Activated CD4-positive, CD25-positive, alpha-beta regulatory T cell treated with anti-CD3 and anti-CD28 coated beads, Interleukin-2, amount 50 U/mL, for 24 hours (primary cell): ENCODE results near the gene MTMR12.
"Not testable (repeated sequence)": the region's sequence is repeated elsewhere in the genome, so short reads cannot be mapped to it uniquely, and the experiment has no call there.

Experiments used
- ATAC-seq, 2 donors: fragments of 150-1000 bp; cut with Tn5 transposase; one replicate each; pipeline ENCODE4 v1.10.0; 2021; ENCODE audit warnings: mild to moderate bottlenecking in 1 of 2, moderate library complexity in 1 of 2

The MTMR12 gene

GRCh38 chr5:32295966-32296772 is 16.6 kb downstream of the MTMR12 start:
- not testable (repeated sequence) for ATAC-seq

DNA sequence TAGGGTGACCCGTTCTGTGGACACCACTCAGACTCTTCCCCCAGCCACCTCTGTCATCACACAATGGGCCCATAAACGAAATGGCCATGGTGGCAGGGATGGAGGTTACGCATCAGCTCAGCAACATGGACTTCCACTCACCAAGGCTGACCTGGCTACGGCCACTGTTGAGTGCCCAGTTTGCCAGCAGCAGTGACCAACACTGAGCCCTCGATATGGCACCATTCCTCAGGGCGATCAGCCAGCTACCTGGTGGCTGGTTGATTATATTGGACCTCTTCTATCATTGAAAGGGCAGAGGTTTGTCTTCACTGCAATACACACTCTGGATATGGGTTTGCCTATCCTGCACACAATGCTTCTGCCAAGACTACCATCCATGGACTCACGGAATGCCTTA is 21.1 kb downstream of the MTMR12 start:
- ATAC-seq = no peak

DNA sequence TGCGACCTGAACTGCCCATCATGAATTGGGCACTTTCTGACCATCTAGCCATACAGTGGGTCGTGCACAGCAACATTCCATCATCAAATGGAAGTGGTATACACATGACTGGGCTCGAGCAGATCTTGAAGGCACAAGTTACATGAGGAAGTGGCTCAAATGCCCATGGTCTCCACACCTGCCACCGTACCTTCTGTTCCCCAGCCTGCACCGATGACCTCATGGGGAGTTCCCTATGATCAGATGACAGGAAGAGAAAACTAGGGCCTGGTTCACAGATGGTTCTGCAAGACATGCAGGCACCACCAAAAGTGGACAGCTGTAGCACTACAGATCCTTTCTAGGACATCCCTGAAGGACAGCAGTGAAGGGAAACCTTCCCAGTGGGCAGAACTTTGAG is 21.8 kb downstream of the MTMR12 start:
- ATAC-seq = no peak

- ATAC-seq = not testable (repeated sequence)
These were observed 22.2 kb downstream of the MTMR12 start for GRCh38 chr5:32290501-32290900.

DNA sequence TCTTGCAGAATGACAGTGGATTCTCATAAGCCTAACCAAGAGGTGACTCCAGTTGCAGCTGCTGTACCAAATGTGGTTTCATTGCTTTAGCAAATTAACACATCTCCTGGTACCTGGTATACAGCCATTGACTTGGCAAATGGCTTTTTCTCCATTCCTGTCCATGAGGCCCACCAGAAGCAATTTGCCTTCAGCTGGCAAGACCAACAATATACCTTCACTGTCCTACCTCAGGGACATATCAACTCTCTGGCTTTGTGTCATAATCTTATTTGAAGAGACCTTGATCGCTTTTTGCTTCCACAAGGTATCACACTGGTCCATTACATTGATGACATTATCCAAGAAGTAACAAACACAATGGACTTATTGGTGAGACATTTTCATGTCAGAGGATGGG is 22.8 kb downstream of the MTMR12 start:
- ATAC-seq = not testable (repeated sequence)

DNA sequence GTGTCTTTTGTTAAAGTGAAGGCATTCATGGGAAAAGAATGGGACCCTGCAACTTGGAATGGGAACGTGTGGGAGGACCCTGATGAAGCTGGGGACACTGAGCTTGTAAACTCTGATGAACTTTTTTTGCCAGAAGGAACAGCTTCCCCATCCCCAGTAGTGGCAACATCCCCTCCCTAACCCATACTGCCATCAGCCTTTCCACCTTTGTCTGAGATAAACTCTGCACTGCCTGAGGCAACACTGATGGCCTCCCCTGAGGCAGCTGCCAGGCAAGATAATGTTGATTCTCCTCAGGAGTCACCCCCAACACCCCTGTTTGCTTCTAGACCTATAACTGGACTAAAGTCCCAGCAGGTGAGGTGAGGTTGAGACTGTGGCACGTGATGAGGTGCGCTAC is 24.6 kb downstream of the MTMR12 start:
- not testable (repeated sequence) for ATAC-seq

DNA sequence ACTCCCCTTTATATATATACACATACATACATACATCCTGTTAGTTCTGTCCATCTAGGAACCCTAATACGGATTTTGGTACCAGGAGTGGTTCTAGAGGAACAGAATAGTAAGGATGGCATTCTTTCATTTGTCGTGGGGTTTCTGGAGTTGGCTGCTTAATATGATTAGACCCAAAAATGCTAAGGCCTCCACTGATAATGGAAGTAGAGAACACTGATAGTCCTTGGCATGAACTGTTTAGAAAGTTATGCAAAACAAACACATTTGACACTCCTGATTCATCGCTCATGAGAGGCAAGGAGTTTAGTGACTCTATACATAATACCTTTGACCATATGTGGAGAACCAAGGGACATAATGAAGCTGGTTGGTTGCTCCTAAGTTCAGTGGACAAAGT is 25.2 kb downstream of the MTMR12 start:
- ATAC-seq = not testable (repeated sequence)

DNA sequence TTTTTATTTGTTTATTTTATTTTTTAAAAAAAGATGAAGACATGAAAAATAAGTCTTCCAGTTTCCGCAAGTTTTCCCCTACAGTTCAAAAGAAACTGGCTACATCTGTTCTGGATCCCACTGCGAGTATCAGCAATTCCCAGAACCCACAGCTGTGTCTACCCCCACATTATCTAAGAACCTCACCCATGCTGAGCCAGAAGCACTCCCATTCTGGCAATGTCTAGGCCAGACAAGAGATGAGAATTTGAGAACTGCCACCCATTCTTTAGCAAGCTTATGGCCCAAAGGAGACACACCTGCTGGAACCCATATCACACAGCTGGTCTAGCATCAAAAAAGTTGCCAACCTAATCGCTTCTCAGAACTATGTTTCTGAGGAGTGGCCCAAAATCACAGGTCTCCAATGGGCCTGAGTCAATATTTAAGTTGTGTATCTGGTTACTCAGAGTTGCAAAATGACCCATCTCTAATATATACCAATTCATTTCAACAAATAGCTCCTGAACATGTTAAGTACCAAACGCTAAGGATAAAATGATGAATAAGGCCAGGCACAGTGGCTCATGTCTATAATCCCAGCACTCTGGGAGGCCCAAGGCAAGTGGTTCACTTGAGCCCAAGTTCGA is 27.1 kb downstream of the MTMR12 start:
- no peak for ATAC-seq

DNA sequence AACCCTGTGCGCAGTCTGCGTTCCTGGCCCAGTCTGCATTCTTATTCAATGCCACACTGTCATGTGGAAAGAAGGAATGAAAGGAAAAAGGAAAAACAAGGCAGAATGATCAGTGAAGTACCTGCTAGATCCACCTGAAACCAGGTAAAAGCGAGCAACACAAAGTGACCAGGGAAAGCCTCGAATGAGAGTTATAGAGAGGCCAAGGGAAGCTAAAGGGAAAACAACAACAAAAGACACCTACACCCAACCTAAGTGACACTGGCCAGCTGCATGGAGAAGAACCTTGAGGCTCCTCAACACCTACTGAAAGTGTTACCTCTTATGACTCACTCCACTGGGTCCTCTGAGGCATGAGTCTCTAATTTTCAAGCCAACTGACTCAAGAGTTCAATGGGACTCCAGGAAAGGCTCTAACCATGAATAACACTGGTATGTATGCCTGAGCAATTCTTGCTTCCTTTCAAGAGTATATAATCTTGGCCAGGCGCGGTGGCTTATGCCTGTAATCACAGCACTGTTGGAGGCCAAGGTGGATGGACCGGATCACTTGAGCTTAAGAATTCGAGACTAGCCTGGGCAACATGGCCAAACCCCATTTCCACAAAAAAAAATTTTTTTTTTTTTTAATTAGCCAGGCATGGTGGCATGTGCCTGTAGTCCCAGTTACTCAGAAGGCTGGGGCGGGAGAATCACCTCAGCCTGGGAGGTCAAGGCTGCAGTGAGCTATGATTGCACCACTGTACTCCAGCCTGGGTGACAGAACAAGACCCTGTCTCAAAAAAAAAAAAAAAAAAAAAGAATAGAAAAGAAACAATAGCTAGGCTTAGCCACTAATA is 29.0 kb downstream of the MTMR12 start:
- ATAC-seq = peak; percentile 71 to 78

- no peak for ATAC-seq
These were observed 29.7 kb downstream of the MTMR12 start for GRCh38 chr5:32283061-32283460.

GRCh38 chr5:32282633-32283032 is 30.1 kb downstream of the MTMR12 start:
- no peak for ATAC-seq

DNA sequence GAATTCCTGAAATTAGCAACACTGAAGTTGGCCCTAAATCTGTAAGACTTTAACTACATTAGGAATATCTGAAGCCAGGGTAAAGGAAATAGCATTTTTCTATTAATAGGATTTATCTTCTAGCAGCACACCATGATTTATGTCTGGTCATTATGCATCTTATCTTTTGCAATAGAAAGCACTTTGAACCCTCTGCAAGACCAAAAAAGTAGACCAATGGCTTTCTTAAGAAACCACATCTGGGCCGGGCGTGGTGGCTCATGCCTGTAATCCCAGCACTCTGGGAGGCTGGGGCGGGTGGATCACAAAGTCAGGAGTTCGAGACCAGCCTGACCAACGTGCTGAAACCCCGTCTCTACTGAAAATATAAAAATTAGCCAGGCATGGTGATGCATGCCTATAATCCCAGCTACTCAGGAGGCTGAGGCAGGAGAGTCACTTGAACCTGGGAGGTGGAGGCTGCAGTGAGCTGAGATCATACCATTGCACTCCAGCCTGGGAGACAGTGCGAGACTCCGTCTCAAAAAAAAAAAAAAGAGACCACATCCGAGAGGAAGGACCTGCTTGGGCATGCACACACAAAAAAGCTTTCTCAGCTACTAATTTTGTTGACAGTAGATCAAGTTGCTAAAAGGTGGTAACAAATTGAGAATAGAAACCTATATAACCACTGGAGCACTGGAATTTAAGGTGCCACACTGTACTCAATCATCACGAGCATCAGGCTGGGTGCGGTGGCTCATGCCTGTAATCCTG is 31.2 kb downstream of the MTMR12 start:
- not testable (repeated sequence) for ATAC-seq

GRCh38 chr5:32280656-32281081 is 32.1 kb downstream of the MTMR12 start:
- peak; percentile 83 to 90 for ATAC-seq

GRCh38 chr5:32279786-32280185 is 33.0 kb downstream of the MTMR12 start:
- ATAC-seq = no peak

- no peak for ATAC-seq
These were observed 33.5 kb downstream of the MTMR12 start for GRCh38 chr5:32279223-32279622.

- ATAC-seq = no peak
These were observed 34.3 kb downstream of the MTMR12 start for GRCh38 chr5:32278406-32278805.

DNA sequence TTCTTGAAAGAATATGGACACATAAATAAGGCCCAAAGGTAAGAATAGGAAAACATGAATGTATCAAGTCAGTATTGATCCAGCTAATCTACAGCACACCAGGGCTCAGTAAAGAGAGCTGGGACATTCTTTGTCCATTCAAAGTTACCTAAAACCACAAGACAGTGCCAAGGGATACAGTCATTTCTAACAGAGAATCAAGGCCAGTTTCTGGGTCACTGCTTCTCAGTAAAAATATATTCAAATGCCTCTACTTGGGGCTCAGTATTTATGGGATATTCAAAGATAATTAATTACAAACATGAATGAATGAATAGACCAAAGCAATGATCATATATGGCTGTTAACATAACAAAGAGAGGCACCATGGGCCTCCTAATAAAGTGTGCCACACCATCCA is 34.9 kb downstream of the MTMR12 start:
- ATAC-seq = no peak

DNA sequence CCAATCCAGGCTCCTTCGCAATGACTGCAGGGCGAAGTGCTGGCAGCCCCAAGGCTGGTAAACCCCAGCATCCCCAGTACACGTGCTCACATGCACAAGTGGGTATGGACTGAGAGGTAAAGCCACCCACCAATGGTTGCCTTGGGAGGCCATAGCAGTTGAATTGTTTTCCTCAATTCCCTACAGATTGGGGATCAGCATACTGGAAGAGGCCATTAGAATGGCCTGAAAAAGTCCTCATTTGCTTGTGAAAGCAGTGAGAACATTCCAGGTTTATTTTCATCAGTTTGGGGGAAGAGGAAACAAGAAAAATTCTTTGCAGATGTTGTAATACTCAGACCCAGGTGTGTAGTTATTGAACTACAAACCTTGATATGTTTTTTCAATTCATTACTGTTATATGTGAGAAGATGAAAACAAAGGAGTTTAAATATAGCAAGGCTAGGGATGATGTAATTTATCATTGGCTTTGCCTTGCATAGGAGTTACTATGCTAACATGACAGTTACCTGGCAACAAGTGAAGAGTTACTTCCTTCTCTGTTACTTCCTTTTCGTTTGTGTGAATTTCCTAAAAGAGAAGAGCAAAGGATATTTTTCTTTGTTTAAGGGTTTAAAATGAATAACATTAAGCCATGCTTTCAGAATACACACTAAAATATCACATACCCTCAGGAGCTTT is 36.4 kb downstream of the MTMR12 start:
- peak; percentile 25 to 33 for ATAC-seq

GRCh38 chr5:32275396-32275741 is 37.4 kb downstream of the MTMR12 start:
- peak in 1 of 2 donors; percentile 54 for ATAC-seq

GRCh38 chr5:32274548-32275395 is 38.0 kb downstream of the MTMR12 start:
- ATAC-seq = no peak

DNA sequence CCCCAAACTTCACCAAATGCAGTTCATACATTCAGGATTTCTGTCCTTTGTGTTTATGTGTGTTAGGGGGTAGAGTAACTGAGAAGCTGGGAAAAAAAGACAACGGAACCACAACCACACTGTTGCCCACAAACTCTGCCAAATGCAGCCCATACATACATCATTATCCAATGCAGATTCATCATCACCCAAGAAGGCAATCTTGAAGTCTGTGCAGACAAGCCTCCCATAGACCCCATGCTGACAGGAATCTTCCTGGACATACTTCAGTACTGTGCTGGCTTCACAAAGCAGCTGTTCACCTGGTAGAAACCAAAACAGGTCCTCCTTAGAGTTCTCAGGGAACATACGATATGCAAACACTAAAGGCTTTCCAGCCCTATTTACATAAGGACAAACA is 38.9 kb downstream of the MTMR12 start:
- ATAC-seq = no peak
